Measurements from ENCODE around the gene NR2F1-AS1.

NR2F1-AS1 gene

GRCh38 chr5:93589152-93589828, 8.3 kb upstream of the NR2F1-AS1 start:
- no peak for DNase-seq (ENCODE audit: low spot score)

DNA sequence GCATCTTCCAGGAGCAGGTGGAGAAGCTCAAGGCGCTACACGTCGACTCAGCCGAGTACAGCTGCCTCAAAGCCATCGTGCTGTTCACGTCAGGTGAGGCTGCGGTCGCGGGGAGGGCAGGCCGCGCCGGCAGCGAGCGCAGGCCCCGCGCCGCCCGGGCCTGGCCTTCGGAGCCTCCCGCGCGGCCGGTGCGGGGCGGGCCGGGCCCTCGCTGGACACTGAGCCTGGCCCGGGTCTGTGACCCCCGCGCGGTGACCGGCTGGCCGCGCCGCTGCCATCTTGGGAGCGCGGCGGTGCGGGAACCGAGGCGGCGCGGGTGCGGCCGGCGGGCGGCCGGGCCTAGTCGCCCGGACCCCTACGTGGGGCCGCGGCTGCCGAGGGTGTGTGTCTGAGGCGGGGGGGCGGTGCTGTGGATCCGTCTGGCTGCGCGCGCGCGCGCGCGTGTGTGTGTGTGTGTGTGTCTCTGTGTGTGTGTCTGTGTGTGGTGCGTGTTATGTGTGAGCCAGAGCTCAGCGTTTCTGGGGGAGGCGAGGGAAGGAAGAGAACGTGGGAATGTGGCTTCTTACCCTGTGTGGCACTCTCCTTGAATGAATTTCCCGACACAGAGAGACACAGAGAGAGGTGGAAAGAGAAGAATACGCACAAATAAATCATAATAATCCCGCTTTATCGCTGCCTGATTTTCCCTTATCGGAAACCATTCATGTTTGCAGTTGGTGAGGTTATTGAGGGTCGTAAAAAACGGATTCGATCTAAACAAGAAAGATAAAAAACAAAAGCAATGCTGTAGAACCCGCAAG, 7.5 kb upstream of the NR2F1-AS1 start:
- DNase-seq (ENCODE audit: low spot score), result no peak

- DNase-seq (ENCODE audit: low spot score), result no peak
These were observed 6.8 kb upstream of the NR2F1-AS1 start for GRCh38 chr5:93587597-93588351.

DNA sequence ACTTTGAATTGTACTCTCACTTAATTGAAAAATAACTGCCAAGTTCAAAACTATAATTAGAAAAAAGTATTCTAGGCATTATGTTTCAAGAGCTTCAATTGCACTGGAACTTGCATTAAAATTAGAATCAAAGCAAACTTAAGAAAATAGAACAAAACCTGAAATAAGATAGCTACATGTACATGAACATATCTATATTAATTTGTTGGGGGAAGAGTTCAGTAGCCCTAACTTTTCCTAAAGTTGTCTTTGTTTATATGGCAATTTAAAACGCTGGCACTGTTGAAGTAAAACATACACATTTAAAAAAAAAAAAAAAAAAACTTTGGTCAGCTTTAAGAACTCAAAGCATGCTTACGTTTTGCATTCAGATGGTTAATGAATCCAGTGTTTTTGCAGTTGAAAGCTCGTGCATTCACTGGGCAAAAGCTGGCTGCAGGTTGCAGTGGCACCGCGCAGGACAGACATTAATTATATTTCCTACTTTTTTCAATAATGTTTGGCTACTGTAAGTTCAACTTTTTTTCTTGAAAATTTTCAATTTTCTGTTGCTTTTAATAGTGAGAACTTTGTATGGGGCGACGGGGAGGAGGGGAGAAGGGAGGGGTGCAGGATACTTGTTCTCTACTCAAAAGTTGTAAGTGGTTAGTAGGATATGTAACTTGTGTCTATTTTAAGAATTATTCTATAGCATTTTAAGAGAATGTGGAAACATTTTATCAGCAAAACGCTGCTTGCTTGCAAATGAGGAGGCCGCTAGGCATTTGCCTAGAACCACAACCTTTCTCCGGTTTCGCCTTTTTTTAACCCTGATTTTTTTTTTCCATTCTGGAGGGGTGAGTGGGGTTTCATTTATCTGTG, 5.9 kb upstream of the NR2F1-AS1 start:
- no peak for DNase-seq (ENCODE audit: low spot score)

DNA sequence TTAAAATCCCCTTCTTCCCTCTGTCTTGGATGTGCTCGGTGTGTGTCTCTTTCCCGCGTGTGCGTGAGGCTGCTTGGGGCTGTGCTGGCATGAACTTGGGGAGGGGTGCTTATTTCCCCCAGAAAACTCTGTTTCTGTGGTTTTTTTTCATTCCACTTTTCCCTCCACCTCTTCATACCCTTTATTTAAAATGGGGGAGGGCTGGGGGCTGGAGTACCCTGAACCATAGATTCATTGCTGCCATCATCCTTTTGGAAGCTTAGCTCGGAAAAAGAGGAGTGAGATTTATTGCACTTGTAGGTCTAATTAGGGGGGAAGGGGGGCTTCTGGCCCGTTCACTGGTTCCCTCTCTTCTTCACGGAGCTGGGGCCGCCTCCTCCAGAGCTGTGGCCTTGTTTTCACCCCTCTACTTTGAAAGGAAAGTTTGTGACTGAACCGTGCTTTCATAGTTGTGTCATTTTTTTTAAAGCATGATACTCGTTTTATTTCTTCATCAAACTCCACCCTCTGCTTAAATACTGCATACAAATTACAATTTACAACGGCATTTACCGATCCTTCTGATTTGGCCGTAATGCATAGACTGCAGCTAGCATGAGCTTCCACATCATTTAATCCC, 4.9 kb upstream of the NR2F1-AS1 start:
- DNase-seq (ENCODE audit: low spot score), result no peak

GRCh38 chr5:93585041-93585766, 4.2 kb upstream of the NR2F1-AS1 start:
- DNase-seq (ENCODE audit: low spot score), result peak; percentile 68

- DNase-seq (ENCODE audit: low spot score), result no peak
These were observed 3.6 kb upstream of the NR2F1-AS1 start for GRCh38 chr5:93584596-93585040.

DNA sequence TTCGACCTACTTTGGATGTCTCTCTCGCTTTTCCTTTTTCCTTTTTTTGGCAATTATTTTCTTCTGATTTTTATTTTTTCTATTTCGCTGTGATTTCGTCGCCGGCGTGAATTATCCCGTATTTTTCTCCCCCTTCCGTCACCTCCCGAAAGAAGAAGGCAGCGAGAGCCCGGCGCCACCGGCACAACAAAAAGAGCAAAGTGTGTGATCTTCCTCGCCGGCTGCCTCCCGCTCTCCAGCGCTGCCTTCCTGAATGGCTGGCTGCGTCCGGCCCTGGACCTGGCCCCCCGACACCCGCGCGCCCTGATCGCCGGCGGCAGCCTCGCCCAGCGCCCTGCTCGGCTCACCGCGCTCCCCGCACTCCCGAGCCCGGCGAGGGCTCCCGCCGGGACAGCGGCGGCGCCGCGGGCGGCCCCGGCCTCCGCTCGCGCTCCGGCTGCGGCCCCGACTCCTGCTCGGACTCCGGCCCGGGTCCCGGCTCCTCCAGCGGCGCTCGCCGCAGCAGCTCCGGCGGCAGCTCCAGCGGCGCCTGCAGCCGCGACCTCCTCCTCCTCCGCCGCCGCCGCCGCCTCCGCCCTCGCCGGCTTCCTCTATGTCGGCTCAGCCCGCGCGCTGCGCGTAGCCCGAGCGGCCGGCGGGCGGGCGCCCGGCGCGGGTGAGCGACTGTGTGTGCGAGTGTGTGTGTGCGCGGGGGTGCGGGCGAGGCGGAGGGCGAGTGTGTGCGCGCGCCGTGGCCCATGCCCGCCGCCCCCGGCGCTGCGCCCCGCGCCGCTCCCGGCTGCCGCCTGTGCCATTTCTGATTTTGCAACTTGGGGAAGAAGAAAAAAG, 3.0 kb upstream of the NR2F1-AS1 start:
- DNase-seq (ENCODE audit: low spot score), result peak; percentile 52

DNA sequence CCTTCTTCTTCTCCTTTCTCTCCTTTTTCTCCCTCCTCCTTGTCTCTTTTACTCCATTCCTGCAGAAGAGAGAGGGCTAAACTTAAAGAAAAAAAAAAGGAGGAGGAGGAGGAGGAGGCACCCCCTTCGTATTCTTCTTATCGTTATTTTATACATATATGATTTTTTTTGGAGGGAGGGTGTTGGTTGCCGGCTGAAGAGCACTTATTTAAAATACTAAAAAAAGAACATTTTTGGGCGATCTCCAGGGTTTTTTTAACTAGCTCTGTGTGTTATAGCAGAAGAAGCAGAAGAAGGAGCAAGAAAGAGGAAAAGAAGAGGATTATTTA, 2.4 kb upstream of the NR2F1-AS1 start:
- no peak for DNase-seq (ENCODE audit: low spot score)

GRCh38 chr5:93582677-93583438, 1.8 kb upstream of the NR2F1-AS1 start, which contains the start of gene NR2F1:
Gene NR2F1 (plus strand): TSS chr5:93583222. CDS start chr5:93585024, 1,802 bp downstream.
- peak; percentile 97 for DNase-seq (ENCODE audit: low spot score)

DNA sequence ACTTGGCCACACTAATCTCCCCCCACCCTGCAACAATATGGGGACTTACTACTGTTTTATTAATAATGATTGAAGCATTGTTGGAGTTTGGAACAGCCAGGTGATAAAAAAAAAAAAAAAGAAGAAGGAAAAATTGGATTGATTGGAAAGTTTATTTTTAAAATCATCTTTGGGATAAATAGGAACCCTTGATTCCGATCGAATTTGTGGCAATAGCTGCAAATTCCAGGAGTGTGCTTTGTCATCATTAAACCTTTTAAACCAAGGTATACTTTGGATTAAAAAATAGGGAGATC, 1.1 kb upstream of the NR2F1-AS1 start:
- DNase-seq (ENCODE audit: low spot score), result no peak

DNA sequence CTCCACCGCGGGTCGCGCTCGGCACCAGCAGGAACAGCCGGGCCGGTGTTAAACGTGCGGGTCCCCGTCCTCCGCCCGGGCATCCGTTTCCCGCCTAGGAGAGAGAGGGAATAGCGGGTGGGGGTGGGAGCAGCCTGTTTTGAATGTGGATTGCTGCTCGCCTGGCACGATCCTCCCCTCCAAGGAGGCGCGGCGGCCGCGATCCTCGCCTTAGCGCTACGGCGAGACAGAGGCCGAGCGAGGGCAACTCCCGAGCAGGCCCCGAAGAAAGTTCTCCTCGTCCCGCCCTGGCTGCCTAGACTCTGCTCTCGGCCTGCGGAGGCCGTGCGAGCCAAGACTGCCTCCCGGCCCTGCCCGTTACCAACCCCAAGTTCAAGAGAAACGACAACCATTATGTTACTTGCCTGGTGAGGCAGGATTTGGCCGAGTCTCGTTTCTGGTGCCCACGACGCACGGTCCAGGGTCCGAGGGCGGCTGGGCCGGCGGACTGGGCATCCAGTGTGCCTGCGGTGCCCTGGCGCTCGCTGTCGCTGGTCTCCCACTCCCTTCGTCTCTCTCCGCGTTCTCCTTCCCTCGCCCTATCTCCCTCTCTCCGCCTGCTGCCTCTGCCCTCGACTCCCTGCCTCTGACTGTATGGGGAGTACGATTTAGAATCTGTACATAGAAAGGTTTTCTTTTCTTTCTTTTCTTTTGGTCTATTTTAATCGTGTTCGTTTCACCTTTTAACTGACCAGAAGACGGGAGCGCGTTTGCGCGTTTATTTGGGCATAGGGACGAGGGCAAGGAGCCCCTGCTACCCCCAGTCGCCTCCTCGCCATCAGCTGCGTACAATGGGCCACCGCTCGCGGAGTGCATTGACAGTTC, 724 bp downstream of the NR2F1-AS1 start:
- DNase-seq (ENCODE audit: low spot score), result no peak

- DNase-seq (ENCODE audit: low spot score), result peak; percentile 52
These were observed 1.3 kb downstream of the NR2F1-AS1 start for GRCh38 chr5:93579692-93580062.

DNA sequence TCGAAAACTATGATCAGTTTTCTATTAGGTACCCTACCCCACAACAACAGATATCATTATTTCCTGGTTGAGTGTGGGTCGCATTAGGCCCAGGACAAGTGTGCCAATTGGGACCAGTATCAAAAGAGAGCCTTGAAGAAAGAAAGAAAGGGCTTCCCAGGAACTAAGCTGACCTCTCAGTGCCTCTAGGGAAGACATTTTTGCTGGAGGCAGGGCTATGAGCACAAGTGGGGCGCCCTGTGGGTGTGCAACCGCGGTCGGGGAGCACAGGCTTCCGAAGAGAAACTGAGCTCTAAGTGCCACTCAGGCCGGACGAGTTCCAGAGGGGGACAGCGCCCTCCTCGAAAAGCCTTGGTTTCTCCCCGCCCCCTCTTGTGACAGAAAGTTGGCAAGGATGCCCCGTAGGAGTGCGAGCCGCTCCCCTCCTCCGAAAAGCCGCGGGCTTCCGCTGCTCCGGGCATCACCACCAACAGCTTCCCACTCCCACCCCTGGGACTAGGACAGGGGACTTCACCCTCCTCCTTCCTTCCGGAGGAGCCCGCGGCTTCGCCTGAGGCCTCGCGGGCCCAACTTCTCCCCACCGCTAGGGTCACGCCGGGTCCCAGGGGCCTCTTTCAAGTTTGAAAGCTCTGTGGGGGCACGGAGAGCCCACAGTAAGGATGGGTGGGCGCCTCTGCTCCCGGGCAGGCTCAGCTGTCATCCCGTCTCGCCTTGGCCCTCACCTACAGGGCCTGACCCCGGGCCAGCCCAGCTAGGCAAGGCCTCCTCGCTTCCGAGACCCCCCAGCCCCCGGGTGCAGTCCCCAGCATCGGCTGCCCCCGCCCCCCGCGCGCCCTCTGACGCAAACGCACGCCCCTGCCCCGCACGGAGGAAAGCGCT, 2.0 kb downstream of the NR2F1-AS1 start:
- DNase-seq (ENCODE audit: low spot score), result no peak

DNA sequence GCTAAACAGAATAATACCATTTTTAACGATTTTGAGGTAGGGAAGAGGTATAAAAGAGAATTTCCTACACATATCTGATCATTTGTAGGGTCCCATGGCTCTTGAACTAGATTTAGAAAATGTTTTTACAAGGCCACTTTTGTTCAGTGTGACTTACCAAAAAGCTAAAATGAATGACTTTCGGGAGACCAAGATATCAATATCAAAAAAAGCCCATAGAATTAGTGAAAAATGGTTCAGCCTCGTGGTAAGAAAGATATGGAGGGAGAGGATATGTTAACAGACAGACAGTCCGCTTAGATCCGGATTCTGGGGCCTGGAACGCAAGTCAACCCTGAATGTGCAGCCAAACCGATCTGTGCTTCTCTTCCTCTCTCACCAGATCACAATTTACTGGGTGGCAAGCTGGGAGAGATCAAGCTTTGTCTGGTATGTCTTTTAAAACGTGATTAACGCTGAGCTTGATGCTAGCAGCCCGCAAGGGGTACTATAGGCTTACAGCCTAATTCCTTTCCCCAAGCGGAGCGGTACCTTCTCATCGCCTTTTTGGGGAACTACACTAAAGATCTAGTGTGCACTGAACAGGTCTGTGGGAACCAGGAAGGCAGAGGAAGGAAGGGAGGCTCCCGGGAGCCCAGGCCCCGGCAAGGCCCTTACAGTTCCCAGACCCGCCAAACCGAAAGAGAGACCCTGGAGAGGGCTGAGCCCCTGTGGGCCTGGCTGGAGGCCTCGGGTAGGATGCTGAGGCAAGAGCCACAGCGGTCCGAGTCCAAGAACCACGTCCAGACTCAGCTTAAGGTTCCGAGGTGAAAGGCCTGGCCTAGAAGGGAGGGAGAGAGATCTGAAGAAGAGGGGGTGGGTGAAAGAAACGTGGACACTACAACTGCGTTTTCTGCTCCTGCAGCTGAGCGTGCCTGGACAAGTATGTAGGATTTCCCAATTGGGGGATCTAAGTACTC, 2.9 kb downstream of the NR2F1-AS1 start:
- DNase-seq (ENCODE audit: low spot score), result no peak

Measured in HuH-7 (cell line).